Testis (tissue), 3 donors: ENCODE results near the gene SYNGR1. TPM values are rescaled to one million over a fixed set of nuclear protein-coding genes. Genes with fewer than 3 reads are reported as not detected.

ENCODE experiments used
- DNase-seq: peaks from one replicate; pipeline ENCODE4 v3.0.0-alpha.2; 2019
- H3K27ac ChIP-seq, 2 donors: fragments of 200-600 bp; sonication (generic); one replicate each; pipeline ENCODE4 v1.5.1; 2019
- H3K27me3 ChIP-seq: fragments of 200-600 bp; sonication (generic); one replicate; pipeline ENCODE4 v1.5.1; 2019
- H3K36me3 ChIP-seq: fragments of 200-600 bp; sonication (generic); one replicate; pipeline ENCODE4 v1.5.1; 2017; ENCODE audit warnings: low read depth; ENCODE audit errors: missing control alignments
- H3K4me1 ChIP-seq: fragments of 200-600 bp; sonication (generic); one replicate; pipeline ENCODE4 v1.5.1; 2019
- H3K4me3 ChIP-seq, 2 donors: fragments of 200-600 bp; sonication (generic); one replicate each; pipeline ENCODE4 v1.5.1; 2017 to 2019
- H3K9me3 ChIP-seq: fragments of 200-600 bp; sonication (generic); one replicate; pipeline ENCODE4 v1.5.1; 2017
- CTCF ChIP-seq, 3 experiments: fragments of 450-650 bp in 2 of 3; fragments of 200-600 bp in 1 of 3; sonication (generic) in 1 of 3; IDR thresholded peaks; one replicate each; pipeline ENCODE4 v1.5.1; 2016 to 2019; ENCODE audit warnings: antibody characterized with exemption in 3 of 3, mild to moderate bottlenecking in 2 of 3, moderate library complexity in 1 of 3
- POLR2A ChIP-seq: fragments of 450-650 bp; IDR thresholded peaks from one replicate; pipeline ENCODE4 v1.6.1; 2017; ENCODE audit warnings: antibody characterized with exemption, mild to moderate bottlenecking, moderate library complexity
- WGBS, 2 donors: methylation state at CpG; one replicate each; pipeline ENCODE4 v1.1.5; 2018; 5-methylcytosine and 5-hydroxymethylcytosine counted together
- intact Hi-C: fragments of 100-400 bp; cut with DNase I; formaldehyde crosslinking; loops from one replicate; pipeline ENCODE4 v1.15.1; 2023; ENCODE audit warnings: low total_unique reads
- polyA plus RNA-seq: library from polyadenylated mRNA; stranded (reverse); fragments of 350-450 nt; fragmentation: Illumina TruSeq; extraction: RNeasy Lipid Tissue Mini Kit (QIAGEN cat#74804); gene quantifications from one replicate; pipeline ENCODE4 v1.2.3, GENCODE V29; 2014; ENCODE audit warnings: low read depth, low replicate concordance; ENCODE audit not compliant: insufficient read depth
- total RNA-seq, 2 donors: library from RNA; depleted of rRNA; stranded (reverse); fragments of >200 nt; gene quantifications; one replicate each; pipeline ENCODE4 v1.2.3, GENCODE V29; 2016

The SYNGR1 gene
- total and polyA plus RNA-seq, 3 donors from 2014 or later: 20.4 to 46.8 (median 32.5) TPM

DNA sequence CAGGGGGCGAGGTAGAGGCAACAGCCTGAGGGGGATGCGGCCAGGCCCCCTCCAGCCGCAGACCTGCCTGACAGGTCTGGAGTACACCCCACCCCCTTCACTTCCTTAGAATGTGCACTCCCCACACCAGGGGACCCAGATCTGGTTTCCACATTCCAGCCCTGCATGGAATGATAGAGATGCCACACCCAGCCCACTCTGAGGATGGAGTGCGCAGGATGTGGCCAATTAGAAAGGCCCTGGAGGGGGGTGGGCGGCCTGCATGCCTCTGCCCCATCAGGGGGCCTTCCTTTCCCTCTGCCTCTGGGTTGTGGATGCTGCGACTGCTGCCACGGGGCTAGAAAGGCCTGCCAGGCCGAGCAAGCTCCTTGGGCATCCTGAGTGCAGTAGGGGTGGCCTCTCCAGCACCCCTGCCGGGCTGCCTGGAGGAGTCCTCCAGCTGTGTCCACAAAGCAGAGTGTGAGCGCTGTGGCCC is 78.8 kb downstream of the SYNGR1 start:
- Histone ChIP-seq H3K27me3 (no peaks in the 10 kb centered on the region), H3K27ac (no peak overlapping the region), H3K9me3 (no peaks in the 10 kb centered on the region), H3K36me3 (peaks cover 7% of the 10 kb centered on the region), H3K4me3 (no peak overlapping the region), H3K4me1 (peaks cover 11% of the 10 kb centered on the region)
- intact Hi-C loops: no loop called here
- 85 to 100% methylated on average over 5 to 10 of the region's 10 CpGs for WGBS, 2 donors
- TF ChIP-seq POLR2A (no peak), CTCF (IDR thresholded peaks at IDR 0.05) (no peak)
- no peak for DNase-seq

DNA sequence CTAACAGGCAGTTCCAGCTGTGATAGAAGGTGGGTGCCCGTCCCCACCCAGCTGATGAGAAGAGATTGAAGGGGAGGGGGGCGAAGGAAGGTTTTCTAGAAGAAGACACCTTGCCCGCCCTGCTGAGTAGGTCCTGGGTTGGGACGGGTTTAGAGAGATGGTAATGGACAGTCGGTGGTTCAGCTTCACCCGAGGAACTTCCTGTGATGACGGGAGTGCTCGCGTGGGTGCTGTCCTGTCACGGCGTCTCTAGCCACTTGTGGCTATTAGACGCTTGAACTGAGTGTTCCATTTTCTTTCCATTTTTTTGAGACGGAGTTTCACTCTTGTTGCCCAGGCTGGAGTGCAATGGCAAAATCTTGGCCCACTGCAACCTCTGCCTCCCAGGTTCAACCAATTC is 79.4 kb downstream of the SYNGR1 start:
- Histone ChIP-seq H3K9me3 (no peaks in the 10 kb centered on the region), H3K36me3 (peaks cover 7% of the 10 kb centered on the region), H3K27ac (no peak overlapping the region), H3K4me3 (no peak overlapping the region), H3K27me3 (no peaks in the 10 kb centered on the region), H3K4me1 (peaks cover 11% of the 10 kb centered on the region)
- intact Hi-C loops: no loop called here
- WGBS, 2 donors: 90 to 96% methylated on average over 13 of the region's 13 CpGs
- TF ChIP-seq CTCF (IDR thresholded peaks at IDR 0.05) (no peak), POLR2A (no peak)
- no peak for DNase-seq

GRCh38 chr22:39429916-39430575 is 80.3 kb downstream of the SYNGR1 start:
- H3K27me3 ChIP-seq: no peaks in the 10 kb centered on the region
- H3K36me3 ChIP-seq: peaks cover 7% of the 10 kb centered on the region
- 75% methylated on average over 12 to 27 of the region's 27 CpGs for WGBS, 2 donors
- DNase-seq: no peak
- intact Hi-C loops: no loop called here
- H3K4me3 ChIP-seq: no peak overlapping the region
- H3K9me3 ChIP-seq: no peaks in the 10 kb centered on the region
- no peak overlapping the region for H3K27ac ChIP-seq
- peaks cover 11% of the 10 kb centered on the region for H3K4me1 ChIP-seq
- no peak for TF ChIP-seq CTCF (IDR thresholded peaks at IDR 0.05)
- TF ChIP-seq POLR2A: no peak

DNA sequence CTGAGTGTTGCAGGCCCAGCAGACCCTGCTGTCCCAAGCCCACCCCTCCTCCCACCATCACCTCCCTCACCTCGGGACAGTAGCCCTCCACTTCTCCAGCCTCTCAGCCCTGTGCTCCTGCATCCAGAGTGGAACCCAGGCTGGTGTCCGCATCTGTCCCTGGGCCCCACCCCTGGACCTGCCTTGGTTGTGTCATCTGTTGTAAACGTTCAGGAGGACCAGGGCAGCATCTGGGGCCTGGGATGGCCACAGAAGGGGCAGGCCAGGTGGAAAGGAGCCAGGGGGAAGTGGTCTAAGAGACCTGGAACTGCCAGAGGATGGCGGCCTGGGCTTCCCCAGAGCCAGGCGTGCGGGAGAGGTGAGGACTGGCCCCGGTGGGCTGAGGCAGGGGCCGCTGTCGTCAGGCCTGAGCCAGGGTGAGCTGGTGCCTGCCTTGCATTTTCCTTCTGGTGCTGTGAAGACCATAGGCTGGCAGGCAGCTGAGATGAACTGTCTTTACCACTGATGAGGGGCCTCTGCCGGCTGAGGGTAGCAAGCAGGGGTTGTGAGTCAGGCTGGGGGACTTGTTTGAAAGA is 80.9 kb downstream of the SYNGR1 start:
- intact Hi-C loops: no loop called here
- WGBS, 2 donors: 81 to 84% methylated on average over 7 to 10 of the region's 10 CpGs
- H3K27me3 ChIP-seq: no peaks in the 10 kb centered on the region
- H3K27ac ChIP-seq: peak overlapping the region in 1 of 2 donors; percentile 53
- no peak for TF ChIP-seq POLR2A
- TF ChIP-seq CTCF (IDR thresholded peaks at IDR 0.05): no peak
- peaks cover 7% of the 10 kb centered on the region for H3K36me3 ChIP-seq
- peaks cover 11% of the 10 kb centered on the region for H3K4me1 ChIP-seq
- no peaks in the 10 kb centered on the region for H3K9me3 ChIP-seq
- no peak overlapping the region for H3K4me3 ChIP-seq
- DNase-seq: no peak
